ENCODE data around the gene BATF.

The BATF gene

GRCh38 chr14:75499084-75499875, 23.0 kb upstream of the BATF start:
- H3K4me3 ChIP-seq (ENCODE audit: low read depth, low read length) = no peak overlapping the region
- DNase-seq (ENCODE audit: low read depth) = no peak
- no peak for TF ChIP-seq CTCF (IDR thresholded peaks at IDR 0.05; ENCODE audit: control insufficient read depth, extremely low read depth, insufficient read depth)

GRCh38 chr14:75501080-75501479, 21.2 kb upstream of the BATF start:
- no peak for TF ChIP-seq CTCF (IDR thresholded peaks at IDR 0.05; ENCODE audit: control insufficient read depth, extremely low read depth, insufficient read depth)
- DNase-seq (ENCODE audit: low read depth) = no peak
- no peak overlapping the region for H3K4me3 ChIP-seq (ENCODE audit: low read depth, low read length)

- no peak for TF ChIP-seq CTCF (IDR thresholded peaks at IDR 0.05; ENCODE audit: control insufficient read depth, extremely low read depth, insufficient read depth)
- no peak for DNase-seq (ENCODE audit: low read depth)
Measured at GRCh38 chr14:75504411-75504810, 17.9 kb upstream of the BATF start.

GRCh38 chr14:75506930-75507329, 15.3 kb upstream of the BATF start:
- DNase-seq (ENCODE audit: low read depth) = no peak
- H3K4me3 ChIP-seq (ENCODE audit: low read depth, low read length) = no peak overlapping the region
- TF ChIP-seq CTCF (IDR thresholded peaks at IDR 0.05; ENCODE audit: control insufficient read depth, extremely low read depth, insufficient read depth) = no peak

More at GRCh38 chr14:75504411-75504810, 17.9 kb upstream of the BATF start:
- no peak overlapping the region for H3K4me3 ChIP-seq (ENCODE audit: low read depth, low read length)

- no peak for TF ChIP-seq CTCF (IDR thresholded peaks at IDR 0.05; ENCODE audit: control insufficient read depth, extremely low read depth, insufficient read depth)
- H3K4me3 ChIP-seq (ENCODE audit: low read depth, low read length) = no peak overlapping the region
- no peak for DNase-seq (ENCODE audit: low read depth)
Measured at GRCh38 chr14:75510547-75510946, 11.7 kb upstream of the BATF start.

GRCh38 chr14:75511201-75511600, 11.1 kb upstream of the BATF start:
- no peak overlapping the region for H3K4me3 ChIP-seq (ENCODE audit: low read depth, low read length)
- TF ChIP-seq CTCF (IDR thresholded peaks at IDR 0.05; ENCODE audit: control insufficient read depth, extremely low read depth, insufficient read depth) = no peak
- no peak for DNase-seq (ENCODE audit: low read depth)

Measured in LNCaP clone FGC (cell line).